ENCODE data around the gene SLC47A2. TPM values are rescaled to one million over a fixed set of nuclear protein-coding genes. Genes with fewer than 3 reads are reported as not detected.
A peak's percentile ranks its signal among the peaks of the same experiment; 100 is the strongest.

Gene SLC47A2
- total and polyA plus RNA-seq, 2 of the 13 experiments (the other 11 are each of a cell fraction or from before 2014, with no cell fraction given), result 0.04 TPM; not detected in 1

DNA sequence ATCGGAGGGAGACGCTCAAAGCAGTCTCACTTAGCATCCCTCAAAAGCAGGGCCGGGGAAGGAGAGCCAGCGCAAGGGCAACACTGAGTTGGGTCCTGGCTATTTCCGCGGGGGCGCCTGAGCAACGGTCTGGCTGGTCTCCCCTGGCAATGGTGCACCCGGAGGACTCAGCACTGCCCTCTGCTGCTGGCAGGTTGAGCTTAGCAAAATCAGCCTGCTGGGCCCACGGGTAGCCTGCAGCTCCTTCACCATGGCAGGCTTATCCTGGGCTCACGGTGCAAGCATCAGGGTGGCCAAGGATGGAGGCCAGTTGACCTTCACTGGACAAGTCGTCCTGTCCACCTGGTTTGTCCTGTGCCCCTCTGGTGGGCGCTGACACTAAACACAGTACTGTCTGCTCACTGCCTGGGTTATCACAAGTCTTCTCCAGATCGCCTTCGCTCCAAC is 46.2 kb upstream of the SLC47A2 start (continued):
- TF ChIP-seq, protein P1, sequence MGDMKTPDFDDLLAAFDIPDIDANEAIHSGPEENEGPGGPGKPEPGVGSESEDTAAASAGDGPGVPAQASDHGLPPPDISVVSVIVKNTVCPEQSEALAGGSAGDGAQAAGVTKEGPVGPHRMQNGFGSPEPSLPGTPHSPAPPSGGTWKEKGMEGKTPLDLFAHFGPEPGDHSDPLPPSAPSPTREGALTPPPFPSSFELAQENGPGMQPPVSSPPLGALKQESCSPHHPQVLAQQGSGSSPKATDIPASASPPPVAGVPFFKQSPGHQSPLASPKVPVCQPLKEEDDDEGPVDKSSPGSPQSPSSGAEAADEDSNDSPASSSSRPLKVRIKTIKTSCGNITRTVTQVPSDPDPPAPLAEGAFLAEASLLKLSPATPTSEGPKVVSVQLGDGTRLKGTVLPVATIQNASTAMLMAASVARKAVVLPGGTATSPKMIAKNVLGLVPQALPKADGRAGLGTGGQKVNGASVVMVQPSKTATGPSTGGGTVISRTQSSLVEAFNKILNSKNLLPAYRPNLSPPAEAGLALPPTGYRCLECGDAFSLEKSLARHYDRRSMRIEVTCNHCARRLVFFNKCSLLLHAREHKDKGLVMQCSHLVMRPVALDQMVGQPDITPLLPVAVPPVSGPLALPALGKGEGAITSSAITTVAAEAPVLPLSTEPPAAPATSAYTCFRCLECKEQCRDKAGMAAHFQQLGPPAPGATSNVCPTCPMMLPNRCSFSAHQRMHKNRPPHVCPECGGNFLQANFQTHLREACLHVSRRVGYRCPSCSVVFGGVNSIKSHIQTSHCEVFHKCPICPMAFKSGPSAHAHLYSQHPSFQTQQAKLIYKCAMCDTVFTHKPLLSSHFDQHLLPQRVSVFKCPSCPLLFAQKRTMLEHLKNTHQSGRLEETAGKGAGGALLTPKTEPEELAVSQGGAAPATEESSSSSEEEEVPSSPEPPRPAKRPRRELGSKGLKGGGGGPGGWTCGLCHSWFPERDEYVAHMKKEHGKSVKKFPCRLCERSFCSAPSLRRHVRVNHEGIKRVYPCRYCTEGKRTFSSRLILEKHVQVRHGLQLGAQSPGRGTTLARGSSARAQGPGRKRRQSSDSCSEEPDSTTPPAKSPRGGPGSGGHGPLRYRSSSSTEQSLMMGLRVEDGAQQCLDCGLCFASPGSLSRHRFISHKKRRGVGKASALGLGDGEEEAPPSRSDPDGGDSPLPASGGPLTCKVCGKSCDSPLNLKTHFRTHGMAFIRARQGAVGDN (CRISPR knock-in tag; IDR thresholded peaks at IDR 0.05), result peak; percentile 72
- TF ChIP-seq, protein P2, sequence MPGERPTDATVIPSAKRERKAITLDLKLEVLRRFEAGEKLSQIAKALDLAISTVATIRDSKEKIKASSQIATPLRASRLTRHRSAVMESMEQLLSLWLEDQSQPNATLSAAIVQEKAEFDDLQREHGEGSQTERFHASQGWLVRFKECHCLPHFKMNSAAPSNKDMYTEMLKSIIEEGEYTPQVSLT (CRISPR knock-in tag; IDR thresholded peaks at IDR 0.05; ENCODE audit: borderline replicate concordance, low read depth), result no peak
- peak; percentile 57; the same call in 1 of the 2 replicates for TF ChIP-seq HNRNPL (IDR thresholded peaks at IDR 0.05; ENCODE audit: low read depth, low read length)
- TF ChIP-seq BORCS8-MEF2B (CRISPR knock-in tag; IDR thresholded peaks at IDR 0.05), result peak; percentile 54; the same call in 1 of the 2 replicates
- TF ChIP-seq MAZ (IDR thresholded peaks at IDR 0.05; ENCODE audit: borderline replicate concordance, low read depth, low read length), result no peak
- peak; percentile 63 for TF ChIP-seq MAZ (CRISPR knock-in tag; IDR thresholded peaks at IDR 0.05; ENCODE audit: low read depth)
- TF ChIP-seq, protein P3, sequence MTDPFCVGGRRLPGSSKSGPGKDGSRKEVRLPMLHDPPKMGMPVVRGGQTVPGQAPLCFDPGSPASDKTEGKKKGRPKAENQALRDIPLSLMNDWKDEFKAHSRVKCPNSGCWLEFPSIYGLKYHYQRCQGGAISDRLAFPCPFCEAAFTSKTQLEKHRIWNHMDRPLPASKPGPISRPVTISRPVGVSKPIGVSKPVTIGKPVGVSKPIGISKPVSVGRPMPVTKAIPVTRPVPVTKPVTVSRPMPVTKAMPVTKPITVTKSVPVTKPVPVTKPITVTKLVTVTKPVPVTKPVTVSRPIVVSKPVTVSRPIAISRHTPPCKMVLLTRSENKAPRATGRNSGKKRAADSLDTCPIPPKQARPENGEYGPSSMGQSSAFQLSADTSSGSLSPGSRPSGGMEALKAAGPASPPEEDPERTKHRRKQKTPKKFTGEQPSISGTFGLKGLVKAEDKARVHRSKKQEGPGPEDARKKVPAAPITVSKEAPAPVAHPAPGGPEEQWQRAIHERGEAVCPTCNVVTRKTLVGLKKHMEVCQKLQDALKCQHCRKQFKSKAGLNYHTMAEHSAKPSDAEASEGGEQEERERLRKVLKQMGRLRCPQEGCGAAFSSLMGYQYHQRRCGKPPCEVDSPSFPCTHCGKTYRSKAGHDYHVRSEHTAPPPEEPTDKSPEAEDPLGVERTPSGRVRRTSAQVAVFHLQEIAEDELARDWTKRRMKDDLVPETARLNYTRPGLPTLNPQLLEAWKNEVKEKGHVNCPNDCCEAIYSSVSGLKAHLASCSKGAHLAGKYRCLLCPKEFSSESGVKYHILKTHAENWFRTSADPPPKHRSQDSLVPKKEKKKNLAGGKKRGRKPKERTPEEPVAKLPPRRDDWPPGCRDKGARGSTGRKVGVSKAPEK (CRISPR knock-in tag; IDR thresholded peaks at IDR 0.05; ENCODE audit: borderline replicate concordance), result no peak
- no peak for TF ChIP-seq PCBP1 (IDR thresholded peaks at IDR 0.05; ENCODE audit: borderline replicate concordance, low read depth, low read length)
- no peak for TF ChIP-seq KAT7 (CRISPR knock-in tag; IDR thresholded peaks at IDR 0.05; ENCODE audit: borderline replicate concordance)
- no peak for TF ChIP-seq ZNF124 (CRISPR knock-in tag; IDR thresholded peaks at IDR 0.05)
- no peak for TF ChIP-seq ZNF564 (CRISPR knock-in tag; IDR thresholded peaks at IDR 0.05)
- TF ChIP-seq ELF4 (CRISPR knock-in tag; IDR thresholded peaks at IDR 0.05; ENCODE audit: borderline replicate concordance), result no peak
- TF ChIP-seq SETDB1 (CRISPR knock-in tag; IDR thresholded peaks at IDR 0.05; ENCODE audit: borderline replicate concordance), result no peak
- 0 out of 2 replicates have a peak, but pooled peaks have one; percentile 41 for TF ChIP-seq KDM5B (CRISPR knock-in tag; IDR thresholded peaks at IDR 0.05; ENCODE audit: borderline replicate concordance)
- TF ChIP-seq, protein P4, sequence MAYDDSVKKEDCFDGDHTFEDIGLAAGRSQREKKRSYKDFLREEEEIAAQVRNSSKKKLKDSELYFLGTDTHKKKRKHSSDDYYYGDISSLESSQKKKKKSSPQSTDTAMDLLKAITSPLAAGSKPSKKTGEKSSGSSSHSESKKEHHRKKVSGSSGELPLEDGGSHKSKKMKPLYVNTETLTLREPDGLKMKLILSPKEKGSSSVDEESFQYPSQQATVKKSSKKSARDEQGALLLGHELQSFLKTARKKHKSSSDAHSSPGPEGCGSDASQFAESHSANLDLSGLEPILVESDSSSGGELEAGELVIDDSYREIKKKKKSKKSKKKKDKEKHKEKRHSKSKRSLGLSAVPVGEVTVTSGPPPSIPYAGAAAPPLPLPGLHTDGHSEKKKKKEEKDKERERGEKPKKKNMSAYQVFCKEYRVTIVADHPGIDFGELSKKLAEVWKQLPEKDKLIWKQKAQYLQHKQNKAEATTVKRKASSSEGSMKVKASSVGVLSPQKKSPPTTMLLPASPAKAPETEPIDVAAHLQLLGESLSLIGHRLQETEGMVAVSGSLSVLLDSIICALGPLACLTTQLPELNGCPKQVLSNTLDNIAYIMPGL (CRISPR knock-in tag; IDR thresholded peaks at IDR 0.05; ENCODE audit: borderline replicate concordance in 1 of 2, low read depth in 1 of 2), result no peak
- 0 out of 2 replicates have a peak, but pooled peaks have one; percentile 46 for TF ChIP-seq MEIS2 (CRISPR knock-in tag; IDR thresholded peaks at IDR 0.05)
- 0 out of 2 replicates have a peak, but pooled peaks have one; percentile 15 for TF ChIP-seq ZNF263 (CRISPR knock-in tag; IDR thresholded peaks at IDR 0.05)
- TF ChIP-seq, protein P5, sequence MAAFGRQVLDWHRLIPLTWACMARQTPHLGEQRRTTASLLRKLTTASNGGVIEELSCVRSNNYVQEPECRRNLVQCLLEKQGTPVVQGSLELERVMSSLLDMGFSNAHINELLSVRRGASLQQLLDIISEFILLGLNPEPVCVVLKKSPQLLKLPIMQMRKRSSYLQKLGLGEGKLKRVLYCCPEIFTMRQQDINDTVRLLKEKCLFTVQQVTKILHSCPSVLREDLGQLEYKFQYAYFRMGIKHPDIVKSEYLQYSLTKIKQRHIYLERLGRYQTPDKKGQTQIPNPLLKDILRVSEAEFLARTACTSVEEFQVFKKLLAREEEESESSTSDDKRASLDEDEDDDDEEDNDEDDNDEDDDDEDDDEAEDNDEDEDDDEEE (CRISPR knock-in tag; IDR thresholded peaks at IDR 0.05), result no peak
- no peak for TF ChIP-seq ZNF33B (CRISPR knock-in tag; IDR thresholded peaks at IDR 0.05)
